KMS-11 (cell line): ENCODE measurements around the gene LSAMP.

ENCODE experiments used
- H2AFZ ChIP-seq: fragments of 200-600 bp; sonication (generic); 2 replicates; pipeline ENCODE4 v1.6.1; 2016; ENCODE audit warnings: antibody characterized with exemption, mixed run types, low read depth
- H3K27ac ChIP-seq: fragments of 200-600 bp; sonication (generic); 2 replicates; pipeline ENCODE4 v1.6.1; 2016; ENCODE audit warnings: mild to moderate bottlenecking, mixed run types
- H3K27me3 ChIP-seq: fragments of 200-600 bp; sonication (generic); 2 replicates; pipeline ENCODE4 v1.6.1; 2017; ENCODE audit warnings: mild to moderate bottlenecking, low read depth, mixed run types, moderate library complexity; ENCODE audit not compliant: insufficient read depth
- H3K36me3 ChIP-seq: fragments of 200-600 bp; sonication (generic); 2 replicates; pipeline ENCODE4 v1.6.1; 2017; ENCODE audit warnings: mild to moderate bottlenecking, mixed run types; ENCODE audit not compliant: insufficient read depth
- H3K4me1 ChIP-seq: fragments of 200-600 bp; sonication (generic); 2 replicates; pipeline ENCODE4 v1.6.1; 2016; ENCODE audit warnings: mild to moderate bottlenecking, low read depth, mixed run types; ENCODE audit not compliant: poor library complexity, severe bottlenecking
- H3K4me2 ChIP-seq: fragments of 200-600 bp; sonication (generic); 2 replicates; pipeline ENCODE4 v1.7.0; 2016; ENCODE audit warnings: mild to moderate bottlenecking, mixed run types
- H3K4me3 ChIP-seq: fragments of 200-600 bp; sonication (generic); IDR thresholded peaks from 2 replicates; pipeline ENCODE4 v1.6.1; 2017; ENCODE audit warnings: low read depth, low read length, mixed read lengths; ENCODE audit not compliant: insufficient read depth
- H3K79me2 ChIP-seq: fragments of 200-600 bp; sonication (generic); 2 replicates; pipeline ENCODE4 v1.6.1; 2016; ENCODE audit warnings: low read depth, mixed run types; ENCODE audit not compliant: insufficient read depth
- H3K9ac ChIP-seq: fragments of 200-600 bp; sonication (generic); 2 replicates; pipeline ENCODE4 v1.6.1; 2016; ENCODE audit warnings: mild to moderate bottlenecking, mixed run types
- H4K20me1 ChIP-seq: fragments of 200-600 bp; sonication (generic); 2 replicates; pipeline ENCODE4 v1.6.1; 2016; ENCODE audit warnings: mild to moderate bottlenecking, mixed run types; ENCODE audit not compliant: insufficient read depth
- CTCF ChIP-seq: fragments of 200-600 bp; sonication (generic); conservative IDR thresholded peaks from 2 replicates; pipeline ENCODE4 v1.6.1; 2017; ENCODE audit warnings: low read depth, mild to moderate bottlenecking, antibody characterized with exemption, low read length, moderate library complexity, mixed read lengths

The LSAMP gene

GRCh38 chr3:115772951-115773350 is 672.3 kb downstream of the LSAMP start:
- Histone ChIP-seq H3K79me2 (no peaks in the 10 kb centered on the region), H3K4me3 (no peak overlapping the region), H3K27ac (no peak overlapping the region), H3K4me1 (no peaks in the 10 kb centered on the region), H4K20me1 (no peaks in the 10 kb centered on the region), H3K36me3 (no peaks in the 10 kb centered on the region), H3K9ac (no peak overlapping the region), H3K27me3 (no peaks in the 10 kb centered on the region), H2AFZ (no peak overlapping the region), H3K4me2 (no peak overlapping the region)
- TF ChIP-seq CTCF = no peak

- no peak for TF ChIP-seq CTCF
- no peaks in the 10 kb centered on the region for H3K4me1 ChIP-seq
- H3K9ac ChIP-seq = no peak overlapping the region
- H4K20me1 ChIP-seq = no peaks in the 10 kb centered on the region
- H3K27me3 ChIP-seq = no peaks in the 10 kb centered on the region
- H3K27ac ChIP-seq = no peak overlapping the region
- no peaks in the 10 kb centered on the region for H3K36me3 ChIP-seq
- H3K4me2 ChIP-seq = no peak overlapping the region
- H2AFZ ChIP-seq = no peak overlapping the region
- H3K79me2 ChIP-seq = no peaks in the 10 kb centered on the region
- H3K4me3 ChIP-seq = no peak overlapping the region
Measured at GRCh38 chr3:115768661-115769060, 676.6 kb downstream of the LSAMP start.

GRCh38 chr3:115766587-115767482 is 678.5 kb downstream of the LSAMP start:
- no peaks in the 10 kb centered on the region for H3K4me1 ChIP-seq
- no peak overlapping the region for H3K4me2 ChIP-seq
- no peak overlapping the region for H3K27ac ChIP-seq
- H3K36me3 ChIP-seq = no peaks in the 10 kb centered on the region
- H3K9ac ChIP-seq = no peak overlapping the region
- H2AFZ ChIP-seq = no peak overlapping the region
- H3K4me3 ChIP-seq = no peak overlapping the region
- no peaks in the 10 kb centered on the region for H4K20me1 ChIP-seq
- no peaks in the 10 kb centered on the region for H3K27me3 ChIP-seq
- no peaks in the 10 kb centered on the region for H3K79me2 ChIP-seq
- no peak for TF ChIP-seq CTCF

- Histone ChIP-seq H3K79me2 (no peaks in the 10 kb centered on the region), H3K9ac (no peak overlapping the region), H4K20me1 (no peaks in the 10 kb centered on the region), H3K4me3 (no peak overlapping the region), H3K27me3 (no peaks in the 10 kb centered on the region), H2AFZ (no peak overlapping the region), H3K4me1 (no peaks in the 10 kb centered on the region), H3K27ac (no peak overlapping the region), H3K4me2 (no peak overlapping the region), H3K36me3 (no peaks in the 10 kb centered on the region)
- no peak for TF ChIP-seq CTCF
Measured at GRCh38 chr3:115761927-115762305, 683.4 kb downstream of the LSAMP start.
